A673 (cell line): ENCODE measurements around the gene RNU4-1.

Experiments used
- CTCF ChIP-seq: fragments of 300-800, 200-600 bp; sonication (generic); conservative IDR thresholded peaks from 2 replicates; pipeline ENCODE4 v1.5.1; 2017; ENCODE audit warnings: low read depth, mild to moderate bottlenecking, antibody characterized with exemption, low read length, moderate library complexity, mixed read lengths
- EZH2 ChIP-seq: fragments of 200-600 bp; sonication (generic); IDR thresholded peaks from 2 replicates; pipeline ENCODE4 v1.6.1; 2017; ENCODE audit warnings: borderline replicate concordance, low read depth, mild to moderate bottlenecking, mixed read lengths, antibody characterized with exemption, low read length; ENCODE audit not compliant: poor library complexity, severe bottlenecking

- TF ChIP-seq CTCF (no peak), EZH2 (no peak)
Observed at GRCh38 chr12:120247183-120247582, 45.9 kb downstream of the RNU4-1 start.
